IPS-NIHi7 (cell line): ENCODE results near the gene COLEC12.

ENCODE experiments used
- DNase-seq: peaks from one replicate; pipeline ENCODE4 v3.0.0; 2012; ENCODE audit warnings: mixed read lengths; ENCODE audit errors: extremely low spot score

Gene COLEC12

GRCh38 chr18:446941-447560 is 53.5 kb downstream of the COLEC12 start:
- DNase-seq = no peak

- no peak for DNase-seq
Observed at GRCh38 chr18:445055-445454, 55.4 kb downstream of the COLEC12 start.

- DNase-seq = no peak
Observed at GRCh38 chr18:438571-438970, 61.9 kb downstream of the COLEC12 start.

DNA sequence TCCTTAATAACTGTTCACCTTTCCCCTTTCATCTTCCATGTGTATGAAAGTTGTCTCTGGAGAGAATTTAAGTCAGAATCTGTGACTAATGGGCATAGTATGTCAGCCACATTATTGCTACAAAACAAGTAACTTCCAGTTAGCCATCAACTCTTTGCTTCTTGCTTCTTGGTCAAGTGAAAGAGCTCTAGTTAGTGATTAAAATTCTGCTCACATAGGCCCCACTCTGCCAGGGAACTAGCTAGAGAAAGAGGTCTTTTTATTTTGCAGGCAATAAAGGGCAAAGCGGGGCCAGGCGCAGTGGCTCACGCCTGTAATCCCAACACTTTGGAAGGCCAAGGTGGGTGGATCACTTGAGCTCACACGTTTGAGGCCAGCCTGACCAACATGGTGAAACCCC is 64.6 kb downstream of the COLEC12 start:
- no peak for DNase-seq

- DNase-seq = no peak
Observed at GRCh38 chr18:434410-434809, 66.1 kb downstream of the COLEC12 start.

GRCh38 chr18:433960-434359 is 66.5 kb downstream of the COLEC12 start:
- DNase-seq = no peak

DNA sequence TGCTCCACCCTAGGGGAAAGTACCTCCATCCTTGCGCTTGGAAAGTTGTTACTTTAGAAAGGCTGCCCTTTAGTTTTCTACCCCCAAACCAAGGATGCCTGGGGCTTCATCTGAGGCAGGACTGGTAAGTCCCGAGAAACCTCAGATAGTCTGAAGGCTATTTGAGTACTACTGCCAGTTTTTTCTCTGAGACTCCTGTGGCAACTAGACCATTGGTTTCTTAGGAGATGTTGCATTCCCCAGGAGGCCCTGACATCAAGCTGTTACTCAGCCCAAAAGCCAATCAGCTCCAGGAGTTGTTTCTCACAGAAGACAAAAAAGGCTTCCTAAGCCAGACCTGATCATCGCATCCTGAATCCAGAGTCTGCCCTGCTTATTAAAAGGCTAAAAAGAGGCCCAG is 67.2 kb downstream of the COLEC12 start:
- DNase-seq = no peak

GRCh38 chr18:432791-433190 is 67.7 kb downstream of the COLEC12 start:
- DNase-seq = no peak

- no peak for DNase-seq
Observed at GRCh38 chr18:429030-429429, 71.5 kb downstream of the COLEC12 start.

DNA sequence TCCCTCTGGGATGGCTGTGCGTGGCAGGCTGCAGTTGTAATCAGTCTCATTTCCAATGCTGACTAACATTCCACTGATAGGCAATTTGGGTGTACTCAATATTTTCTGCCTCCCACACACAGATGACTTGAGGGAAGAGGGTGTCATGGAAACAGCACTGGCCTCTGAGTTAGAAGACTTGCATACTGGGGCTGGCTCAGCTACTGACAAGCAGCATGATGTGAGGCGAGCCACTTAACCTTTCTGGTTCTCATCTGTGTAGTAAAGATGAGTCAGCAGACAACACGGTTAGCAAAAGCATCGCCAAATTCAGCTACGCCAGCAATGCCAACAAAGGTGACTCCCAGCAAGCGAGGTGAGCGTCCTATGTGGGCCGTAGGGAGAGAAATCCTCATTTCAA is 73.5 kb downstream of the COLEC12 start:
- no peak for DNase-seq

GRCh38 chr18:425106-425745 is 75.3 kb downstream of the COLEC12 start:
- no peak for DNase-seq

DNA sequence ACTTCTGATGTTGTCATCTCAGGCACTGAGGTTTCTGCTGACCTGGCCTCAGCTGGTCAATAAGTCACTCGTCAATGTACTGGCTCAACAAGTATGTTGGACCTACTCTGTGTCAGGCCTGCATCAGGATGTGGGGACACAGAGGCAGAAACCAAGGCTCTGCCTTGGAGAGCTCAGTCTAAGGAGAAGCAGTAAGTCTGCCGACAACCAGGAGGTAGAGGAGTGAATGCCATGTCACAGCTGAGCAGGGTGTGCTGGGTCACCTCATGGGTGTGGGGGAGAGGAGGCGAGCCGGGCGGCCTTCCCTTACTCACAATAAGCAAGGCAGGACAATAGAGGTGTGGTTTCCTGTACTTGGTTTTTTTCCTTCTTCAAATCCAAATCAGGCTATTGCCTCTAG is 75.8 kb downstream of the COLEC12 start:
- DNase-seq = no peak

DNA sequence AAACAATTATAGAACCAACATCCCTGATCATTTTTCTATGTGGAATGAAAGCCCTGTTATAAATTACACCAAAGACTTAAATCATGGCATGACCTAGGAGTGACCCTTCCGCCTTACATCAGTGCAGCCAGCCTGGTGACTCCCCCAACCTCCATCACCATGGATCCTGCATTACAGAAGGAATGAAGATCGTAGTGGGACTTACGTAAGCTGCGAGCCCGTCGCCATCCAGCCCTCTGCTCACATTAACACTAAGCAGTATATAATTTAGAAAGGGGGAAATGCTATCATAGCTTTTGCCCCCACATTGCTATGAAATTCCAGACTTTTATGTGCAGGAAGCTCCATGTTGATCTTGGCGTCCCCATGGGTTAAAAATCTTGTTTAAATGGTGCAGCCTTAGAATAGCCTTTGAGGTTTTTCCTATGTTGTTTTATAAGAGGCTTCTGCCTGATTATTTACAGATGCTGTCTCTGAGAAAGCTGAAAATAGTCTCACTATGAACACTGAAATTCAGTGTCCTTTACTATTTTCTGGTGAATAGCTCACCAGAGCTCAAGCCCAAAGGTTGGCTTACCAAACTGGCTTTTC is 76.3 kb downstream of the COLEC12 start:
- no peak for DNase-seq

GRCh38 chr18:422966-423365 is 77.5 kb downstream of the COLEC12 start:
- no peak for DNase-seq

GRCh38 chr18:421247-422155 is 79.0 kb downstream of the COLEC12 start:
- no peak for DNase-seq

GRCh38 chr18:420661-421246 is 79.7 kb downstream of the COLEC12 start:
- peak; percentile 53 for DNase-seq

GRCh38 chr18:419541-420175 is 80.8 kb downstream of the COLEC12 start:
- no peak for DNase-seq

DNA sequence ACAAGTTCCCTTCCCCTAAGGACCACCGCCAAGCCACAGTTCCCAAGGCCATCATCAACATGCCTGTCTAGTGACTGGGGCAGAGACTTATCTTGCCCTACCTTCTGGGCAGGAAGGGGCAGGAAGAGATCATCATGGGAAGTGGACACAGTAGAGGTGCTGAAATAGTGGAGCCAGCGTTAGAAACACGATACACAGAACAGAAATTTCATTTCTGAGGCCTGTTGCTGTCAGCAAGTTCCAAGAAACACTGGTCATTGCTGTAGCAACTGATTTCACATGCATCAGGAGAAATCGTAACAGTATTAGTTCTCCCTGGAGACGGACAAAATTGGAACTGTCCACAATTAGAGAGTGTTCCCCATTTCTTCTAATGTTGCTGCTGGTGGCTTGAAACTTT is 83.0 kb downstream of the COLEC12 start:
- no peak for DNase-seq

GRCh38 chr18:416930-417329 is 83.6 kb downstream of the COLEC12 start:
- no peak for DNase-seq

GRCh38 chr18:415617-416612 is 84.6 kb downstream of the COLEC12 start:
- no peak for DNase-seq
